ENCODE measurements around the gene COMT. TPM values are rescaled to one million over a fixed set of nuclear protein-coding genes. Genes with fewer than 3 reads are reported as not detected.

The COMT gene
- total and polyA plus RNA-seq, 2 of the 4 experiments (the other 2 are of a cell fraction), result 202 to 347 TPM

- no peak for TF ChIP-seq POLR2A (IDR thresholded peaks at IDR 0.05; ENCODE audit: low read depth, low read length)
- no peak for TF ChIP-seq RCOR1 (IDR thresholded peaks at IDR 0.05; ENCODE audit: insufficient replicate concordance, low read length)
- TF ChIP-seq CTCF (conservative IDR thresholded peaks at IDR 0.05; ENCODE audit: low read depth, low read length), result no peak
- no peak for TF ChIP-seq MAFK (IDR thresholded peaks at IDR 0.05; ENCODE audit: low read depth, low read length)
- no peak for TF ChIP-seq NFE2L2 (IDR thresholded peaks at IDR 0.05; ENCODE audit: low read depth, low read length)
- TF ChIP-seq SMC3 (IDR thresholded peaks at IDR 0.05; ENCODE audit: low read depth, low read length), result no peak
- no peak for TF ChIP-seq FOS (IDR thresholded peaks at IDR 0.05; ENCODE audit: low read depth, low read length)
- no peak for TF ChIP-seq RFX5 (IDR thresholded peaks at IDR 0.05; ENCODE audit: low read depth, low read length)
- no peak for TF ChIP-seq MAZ (IDR thresholded peaks at IDR 0.05; ENCODE audit: borderline replicate concordance, low read depth, low read length)
- TF ChIP-seq CEBPB (IDR thresholded peaks at IDR 0.05; ENCODE audit: low read depth, low read length), result no peak
- TF ChIP-seq RAD21 (IDR thresholded peaks at IDR 0.05; ENCODE audit: low read length), result no peak
- no peak for TF ChIP-seq BHLHE40 (IDR thresholded peaks at IDR 0.05; ENCODE audit: low read depth, low read length)
- no peak for TF ChIP-seq ELK1 (IDR thresholded peaks at IDR 0.05; ENCODE audit: borderline replicate concordance, low read depth, low read length)
Measured at GRCh38 chr22:20011993-20012740, 70.6 kb downstream of the COMT start.

More at GRCh38 chr22:20011993-20012740, 70.6 kb downstream of the COMT start:
- Histone ChIP-seq H3K4me3 (ENCODE audit: insufficient read depth, low read depth, low read length) (no peak overlapping the region), H4K20me1 (ENCODE audit: insufficient read depth, low read length) (no peaks in the 10 kb centered on the region), H3K9me1 (ENCODE audit: insufficient read depth, low read length) (no peaks in the 10 kb centered on the region), H3K27ac (ENCODE audit: insufficient read depth, low read length) (no peak overlapping the region), H3K56ac (ENCODE audit: extremely low read depth, insufficient read depth, low read length) (no peak overlapping the region), H2BK5ac (ENCODE audit: low read depth, low read length, poor library complexity, severe bottlenecking) (no peak overlapping the region), H2BK15ac (ENCODE audit: low read depth, low read length) (no peak overlapping the region), H3K18ac (ENCODE audit: low read depth, low read length) (no peak overlapping the region), H3K4ac (ENCODE audit: low read depth, low read length) (no peak overlapping the region), H4K8ac (ENCODE audit: low read depth in 2 of 2, low read length in 2 of 2) (no peak overlapping the region), H2BK120ac (ENCODE audit: low read depth, low read length) (no peak overlapping the region), H3K14ac (replicated peaks; ENCODE audit: low read depth, low read length) (no peak overlapping the region), H2AFZ (replicated peaks; ENCODE audit: low read length, poor library complexity) (no peak overlapping the region), H3K23ac (ENCODE audit: low read depth, low read length) (no peak overlapping the region), H3K9ac (ENCODE audit: low read depth, low read length) (no peak overlapping the region), H3K79me1 (ENCODE audit: low read depth in 1 of 2, low read length in 2 of 2) (no peaks in the 10 kb centered on the region), H4K5ac (ENCODE audit: low read depth, low read length) (no peak overlapping the region), H3K4me1 (ENCODE audit: control insufficient read depth, insufficient read depth, low read length) (no peaks in the 10 kb centered on the region), H4K91ac (ENCODE audit: insufficient read depth, low read depth, low read length) (no peak overlapping the region), H2BK20ac (ENCODE audit: low read depth, low read length) (no peak overlapping the region), H3K27me3 (ENCODE audit: control insufficient read depth, insufficient read depth, low read length) (peaks cover 24% of the 10 kb centered on the region), H2AK9ac (replicated peaks; ENCODE audit: low read depth, low read length, poor library complexity) (no peak overlapping the region), H2AK5ac (ENCODE audit: low read depth, low read length) (no peak overlapping the region), H3K9me3 (ENCODE audit: control insufficient read depth, insufficient read depth, low read length) (no peaks in the 10 kb centered on the region), H3K4me2 (ENCODE audit: low read depth, low read length) (no peak overlapping the region), H3K36me3 (ENCODE audit: control insufficient read depth, insufficient read depth, low read length) (no peaks in the 10 kb centered on the region)
- DNase-seq, result no peak
- dilution Hi-C loops (cut with HindIII; ENCODE audit: low sequenced_read_pairs, unreplicated experiment) (no loop called here), in situ Hi-C loops (cut with MboI; ENCODE audit: low sequenced_read_pairs) (loop anchor here (5.0 kb wide), 1 partner anchor 40 kb away; no protein-coding TSS in a partner anchor), intact Hi-C loops (cut with micrococcal nuclease) (loop anchor here (5.0 kb wide), 1 partner anchor 280 kb away; no protein-coding TSS in a partner anchor)
- ChIA-PET CTCF (interaction anchor here (1.8 kb wide), 1 partner anchor 44 kb away, joined by 7 read pairs; no protein-coding TSS in a partner anchor), POLR2A (ENCODE audit: unreplicated experiment) (no interaction called here)
- 83% methylated on average over 1 of the region's 7 CpGs; no CpG with 5 or more reads in 1 of the 2 experiments for WGBS, 2 experiments (ENCODE audit: extremely low coverage in 2 of 2, insufficient read length in 1 of 2)
- BruUV-seq (replicated peaks), result no TSS peak
- ATAC-seq (ENCODE audit: low read depth), result no peak
